Measurements from ENCODE around the gene SLC23A3. TPM values are rescaled to one million over a fixed set of nuclear protein-coding genes. Genes with fewer than 3 reads are reported as not detected.
"Not testable (repeated sequence)": the region's sequence is repeated elsewhere in the genome, so short reads cannot be mapped to it uniquely, and the experiment has no call there.

SLC23A3 gene
- total RNA-seq, 4 donors from 2014 or later = 1.0 to 2.7 (median 1.2) TPM

DNA sequence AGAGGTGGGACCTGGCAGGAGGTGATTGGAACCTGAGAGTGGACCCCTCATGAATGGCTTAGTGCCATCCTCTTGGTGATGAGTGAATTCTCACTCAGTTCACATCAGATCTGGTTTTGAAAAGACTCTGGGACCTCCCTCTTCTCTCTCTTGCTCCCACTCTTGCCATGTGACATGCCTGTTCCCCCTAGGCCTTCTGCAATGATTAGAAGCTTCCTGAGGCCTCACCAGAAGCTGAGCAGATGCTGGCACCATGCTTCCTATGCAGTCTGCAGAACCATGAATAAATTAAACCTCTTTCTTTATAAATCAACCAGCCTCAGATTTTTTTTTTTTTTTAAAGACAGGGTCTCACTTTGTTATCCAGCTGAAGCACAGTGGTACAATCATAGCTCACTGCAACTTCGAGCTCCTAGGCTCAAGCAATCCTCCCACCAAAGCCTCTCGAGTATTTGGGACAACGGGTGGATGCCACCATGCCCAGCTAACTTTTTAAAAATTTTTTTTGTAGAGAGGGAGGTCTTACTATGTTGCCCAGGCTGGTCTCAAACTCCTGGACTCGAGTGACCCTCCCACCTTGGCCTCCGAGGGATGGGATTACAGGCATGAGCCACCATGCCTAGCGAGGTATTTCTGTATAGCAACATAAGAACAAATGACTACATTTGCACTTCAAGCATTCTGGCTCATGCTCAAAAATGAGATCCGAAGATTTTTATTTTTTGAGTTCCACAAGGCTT is 34.8 kb upstream of the SLC23A3 start:
- ATAC-seq (ENCODE audit: low FRiP score) (no peak), DNase-seq (ENCODE audit: low spot score) (no peak)
- TF ChIP-seq, protein P1, sequence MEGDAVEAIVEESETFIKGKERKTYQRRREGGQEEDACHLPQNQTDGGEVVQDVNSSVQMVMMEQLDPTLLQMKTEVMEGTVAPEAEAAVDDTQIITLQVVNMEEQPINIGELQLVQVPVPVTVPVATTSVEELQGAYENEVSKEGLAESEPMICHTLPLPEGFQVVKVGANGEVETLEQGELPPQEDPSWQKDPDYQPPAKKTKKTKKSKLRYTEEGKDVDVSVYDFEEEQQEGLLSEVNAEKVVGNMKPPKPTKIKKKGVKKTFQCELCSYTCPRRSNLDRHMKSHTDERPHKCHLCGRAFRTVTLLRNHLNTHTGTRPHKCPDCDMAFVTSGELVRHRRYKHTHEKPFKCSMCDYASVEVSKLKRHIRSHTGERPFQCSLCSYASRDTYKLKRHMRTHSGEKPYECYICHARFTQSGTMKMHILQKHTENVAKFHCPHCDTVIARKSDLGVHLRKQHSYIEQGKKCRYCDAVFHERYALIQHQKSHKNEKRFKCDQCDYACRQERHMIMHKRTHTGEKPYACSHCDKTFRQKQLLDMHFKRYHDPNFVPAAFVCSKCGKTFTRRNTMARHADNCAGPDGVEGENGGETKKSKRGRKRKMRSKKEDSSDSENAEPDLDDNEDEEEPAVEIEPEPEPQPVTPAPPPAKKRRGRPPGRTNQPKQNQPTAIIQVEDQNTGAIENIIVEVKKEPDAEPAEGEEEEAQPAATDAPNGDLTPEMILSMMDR (IDR thresholded peaks at IDR 0.05) = no peak

DNA sequence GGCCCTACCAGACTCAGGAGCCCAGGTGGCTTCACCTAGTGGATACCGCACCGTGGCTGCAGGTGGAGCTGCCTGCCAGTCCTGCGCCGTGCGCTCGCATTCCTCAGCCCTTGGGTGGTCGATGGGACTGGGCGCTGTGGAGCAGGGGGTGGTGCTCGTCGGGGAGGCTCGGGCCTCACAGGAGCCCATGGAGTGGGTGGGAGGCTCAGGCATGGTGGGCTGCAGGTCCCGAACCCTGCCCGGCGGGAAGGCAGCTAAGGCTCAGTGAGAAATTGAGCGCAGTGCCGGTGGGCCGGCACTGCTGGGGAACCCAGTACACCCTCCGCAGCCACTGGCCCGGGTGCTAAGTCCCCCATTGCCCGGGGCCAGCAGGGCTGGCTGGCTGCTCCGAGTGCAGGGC is 31.5 kb upstream of the SLC23A3 start:
- DNase-seq (ENCODE audit: low spot score); ATAC-seq (ENCODE audit: low FRiP score): not testable (repeated sequence)

DNA sequence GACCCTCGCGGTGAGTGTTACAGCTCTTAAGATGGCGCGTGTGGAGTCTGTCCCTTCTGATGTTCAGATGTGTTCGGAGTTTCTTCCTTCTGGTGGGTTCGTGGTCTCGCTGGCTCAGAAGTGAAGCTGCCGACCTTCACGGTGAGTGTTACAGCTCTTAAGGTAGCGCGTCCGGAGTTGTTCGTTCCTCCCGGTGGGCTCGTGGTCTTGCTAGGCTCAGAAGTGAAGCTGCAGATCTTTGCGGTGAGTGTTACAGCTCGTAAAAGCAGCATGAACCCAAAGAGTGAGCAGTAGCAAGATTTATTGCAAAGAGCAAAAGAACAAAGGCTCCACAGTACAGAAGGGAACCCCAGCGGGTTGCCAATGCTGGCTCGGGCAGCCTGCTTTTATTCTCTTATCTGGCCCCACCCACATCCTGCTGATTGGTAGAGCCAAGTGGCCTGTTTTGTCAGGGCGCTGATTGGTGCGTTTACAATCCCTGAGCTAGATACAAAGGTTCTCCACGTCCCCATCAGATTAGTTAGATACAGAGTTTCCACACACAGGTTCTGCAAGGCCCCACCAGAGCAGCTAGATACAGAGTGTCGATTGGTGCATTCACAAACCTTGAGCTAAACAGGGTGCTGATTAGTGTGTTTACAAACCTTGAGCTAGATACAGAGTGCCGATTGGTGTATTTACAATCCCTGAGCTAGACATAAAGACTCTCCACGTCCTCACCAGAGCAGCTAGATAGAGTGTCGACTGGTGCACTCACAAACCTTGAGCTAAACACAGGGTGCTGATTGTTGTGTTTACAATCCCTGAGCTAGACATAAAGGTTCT is 30.9 kb upstream of the SLC23A3 start:
- DNase-seq (ENCODE audit: low spot score) = not testable (repeated sequence)

DNA sequence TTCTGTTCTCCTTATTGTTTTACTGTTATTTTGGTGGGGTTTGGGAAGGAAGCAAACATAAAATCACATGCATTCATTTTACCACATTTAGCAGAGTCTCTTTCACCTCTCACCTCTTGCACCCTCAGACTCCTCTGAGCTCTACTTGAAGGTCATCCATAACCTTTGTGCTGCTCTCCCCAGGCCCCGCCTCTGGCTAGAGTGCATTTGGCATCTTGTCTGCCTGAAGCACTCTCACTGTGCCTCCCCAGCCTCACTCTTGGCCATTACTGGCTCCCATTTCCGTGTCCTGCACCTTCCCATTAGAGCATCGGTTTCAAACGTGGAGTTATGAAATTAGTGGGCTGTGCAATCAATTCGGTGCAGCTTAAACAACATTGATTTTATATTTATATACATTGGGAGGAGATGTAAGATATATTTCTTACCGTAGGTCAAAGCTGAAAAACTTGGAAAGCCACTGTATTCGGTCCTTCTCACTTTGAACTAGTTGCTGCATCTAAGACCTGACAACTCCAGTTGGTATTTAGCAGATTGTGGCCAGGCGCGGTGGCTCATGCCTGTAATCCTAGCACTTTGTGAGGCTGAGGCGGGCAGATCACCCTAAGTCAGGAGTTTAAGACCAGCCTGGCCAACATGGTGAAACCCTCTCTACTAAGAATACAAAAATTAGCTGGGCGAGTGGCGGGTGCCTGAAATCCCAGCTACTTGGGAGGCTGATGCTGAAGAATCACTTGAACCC is 29.8 kb upstream of the SLC23A3 start:
- TF ChIP-seq, protein P1 (IDR thresholded peaks at IDR 0.05) = no peak
- no peak for ATAC-seq (ENCODE audit: low FRiP score)
- DNase-seq (ENCODE audit: low spot score) = no peak

More for the DNA sequence above, 30.9 kb upstream of the SLC23A3 start:
- ATAC-seq (ENCODE audit: low FRiP score) = not testable (repeated sequence)

DNA sequence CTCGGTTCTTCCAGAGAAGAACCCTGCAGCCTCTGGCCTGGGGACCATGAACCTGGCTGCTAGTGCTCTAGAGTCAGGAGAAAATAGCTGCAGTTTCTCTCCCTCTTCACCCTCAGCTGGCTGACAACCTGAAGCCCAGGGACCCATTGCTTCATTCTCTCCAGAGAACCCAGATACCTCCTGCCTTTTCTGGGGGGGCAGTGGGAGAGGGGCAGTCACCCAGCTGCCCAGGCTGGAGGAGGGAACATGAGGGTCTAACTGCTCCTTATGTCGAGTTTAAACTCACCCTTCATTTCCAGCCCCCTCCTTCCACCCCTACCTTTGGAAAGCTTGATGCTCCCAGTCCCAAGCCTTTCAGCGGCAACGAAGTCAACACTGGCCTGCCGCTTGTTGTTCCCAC is 29.1 kb upstream of the SLC23A3 start:
- TF ChIP-seq, protein P1 (IDR thresholded peaks at IDR 0.05) = no peak
- DNase-seq (ENCODE audit: low spot score) = no peak
- no peak for ATAC-seq (ENCODE audit: low FRiP score)

DNA sequence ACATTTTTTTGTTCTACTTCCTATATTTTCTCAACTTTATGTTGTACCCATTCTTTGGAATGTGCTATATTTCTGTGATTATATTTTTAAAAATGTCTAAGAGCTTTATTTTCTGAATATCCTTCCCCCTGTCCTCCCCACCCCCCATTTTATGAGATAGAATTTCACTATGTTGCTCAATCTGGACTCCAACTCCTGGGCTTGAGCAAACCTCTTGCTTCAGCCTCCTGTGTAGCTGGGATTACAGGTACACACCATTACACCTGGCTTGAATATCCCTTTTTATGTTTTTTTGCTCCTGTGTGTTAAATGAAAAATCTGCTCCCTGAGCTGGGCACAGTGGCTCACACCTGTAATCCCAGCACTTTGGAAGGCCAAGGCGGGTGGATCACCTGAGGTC is 27.6 kb upstream of the SLC23A3 start:
- DNase-seq (ENCODE audit: low spot score) (no peak), ATAC-seq (ENCODE audit: low FRiP score) (no peak)
- TF ChIP-seq, protein P1 (IDR thresholded peaks at IDR 0.05) = no peak

DNA sequence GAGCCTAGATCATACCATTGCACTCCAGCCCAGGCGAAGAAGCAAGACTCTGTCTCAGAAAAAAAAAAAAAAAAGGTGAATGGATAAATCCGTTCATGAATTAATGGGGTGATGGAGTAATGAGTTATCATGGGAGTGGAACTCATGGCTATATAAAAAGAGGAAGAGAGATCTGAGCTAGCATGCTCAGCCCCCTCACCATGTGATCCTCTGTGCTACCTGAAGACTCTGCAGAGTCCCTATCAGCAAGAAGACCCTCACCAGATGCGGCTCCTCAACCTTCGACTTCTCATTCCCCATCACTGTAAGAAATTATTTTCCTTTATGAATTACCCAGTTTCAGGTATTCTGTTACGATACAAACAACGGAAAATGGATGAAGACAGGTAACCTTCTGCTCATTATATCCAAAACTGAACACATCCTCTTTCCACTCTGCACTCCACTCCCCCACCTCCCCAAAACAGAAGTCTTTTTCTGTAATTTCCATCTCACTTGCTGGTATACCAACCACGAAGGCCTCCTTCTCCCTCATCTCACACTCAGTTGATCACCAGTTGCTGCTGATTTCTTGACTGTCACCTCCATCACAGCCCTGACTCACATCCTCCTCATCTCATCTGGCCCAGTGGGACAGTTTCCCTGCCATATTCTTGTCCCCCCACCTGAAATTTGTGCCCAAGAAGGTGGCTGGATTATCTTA is 17.1 kb upstream of the SLC23A3 start:
- ATAC-seq (ENCODE audit: low FRiP score) = no peak
- TF ChIP-seq, protein P1 (IDR thresholded peaks at IDR 0.05) = no peak
- no peak for DNase-seq (ENCODE audit: low spot score)

Measured in omental fat pad (tissue), 4 donors.